Adipocyte (in vitro differentiated cells): Measurements from ENCODE around the gene LRRC75B.
"Not testable (repeated sequence)": the region's sequence is repeated elsewhere in the genome, so short reads cannot be mapped to it uniquely, and the experiment has no call there.

ENCODE experiments used
- DNase-seq: peaks from one replicate; pipeline ENCODE4 v3.0.0-alpha.2; 2015; ENCODE audit warnings: low read depth
- H3K27me3 ChIP-seq: replicated peaks from 2 replicates; pipeline ENCODE4 v1.7.0; 2013; ENCODE audit warnings: mild to moderate bottlenecking, low read length, moderate library complexity; ENCODE audit not compliant: control insufficient read depth, insufficient read depth
- H3K36me3 ChIP-seq: 2 replicates; pipeline ENCODE4 v1.7.0; 2013; ENCODE audit warnings: low read length, mild to moderate bottlenecking, moderate library complexity; ENCODE audit not compliant: control insufficient read depth, insufficient read depth, severe bottlenecking
- H3K4me1 ChIP-seq: 2 replicates; pipeline ENCODE4 v1.7.0; 2013; ENCODE audit warnings: mild to moderate bottlenecking, low read length, moderate library complexity; ENCODE audit not compliant: control insufficient read depth, insufficient read depth
- H3K4me3 ChIP-seq: 2 replicates; pipeline ENCODE4 v1.7.0; 2013; ENCODE audit warnings: mild to moderate bottlenecking, low read length, moderate library complexity
- H3K9ac ChIP-seq: 2 replicates; pipeline ENCODE4 v1.7.0; 2013; ENCODE audit warnings: mild to moderate bottlenecking, low read length, moderate library complexity
- H3K9me3 ChIP-seq: 2 replicates; pipeline ENCODE4 v1.7.0; 2013; ENCODE audit warnings: mild to moderate bottlenecking, low read length, moderate library complexity; ENCODE audit not compliant: control insufficient read depth

The LRRC75B gene

GRCh38 chr22:24564376-24565058 is 28.4 kb downstream of the LRRC75B start:
- Histone ChIP-seq H3K4me3 (no peak overlapping the region), H3K36me3 (peaks cover 26% of the 10 kb centered on the region), H3K9me3 (no peaks in the 10 kb centered on the region), H3K27me3 (no peaks in the 10 kb centered on the region), H3K4me1 (peaks cover 22% of the 10 kb centered on the region), H3K9ac (peak overlapping the region; percentile 21)
- peak; percentile 76 for DNase-seq

DNA sequence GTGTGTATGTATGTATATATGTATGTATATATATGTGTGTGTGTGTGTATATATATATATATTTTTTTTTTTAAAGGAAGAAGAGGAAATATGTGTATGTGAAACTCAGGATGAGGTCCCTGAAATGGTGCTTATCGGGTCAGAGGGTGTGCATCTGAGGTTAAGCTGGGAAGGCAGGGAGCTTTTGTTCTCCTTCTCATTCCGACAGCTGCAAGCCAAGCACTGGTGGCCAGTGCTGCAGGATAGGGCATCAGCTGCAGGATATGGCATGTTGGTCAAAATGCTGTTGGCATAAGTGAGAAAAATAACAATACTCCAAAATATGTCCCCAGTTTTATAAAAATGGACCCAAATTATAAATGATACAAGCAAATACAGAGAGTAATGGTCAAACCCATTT is 29.6 kb downstream of the LRRC75B start:
- H3K4me3 ChIP-seq = no peak overlapping the region
- H3K9ac ChIP-seq = no peak overlapping the region
- DNase-seq = no peak
- H3K9me3 ChIP-seq = no peaks in the 10 kb centered on the region
- H3K4me1 ChIP-seq = peaks cover 22% of the 10 kb centered on the region
- H3K27me3 ChIP-seq = no peaks in the 10 kb centered on the region
- peaks cover 30% of the 10 kb centered on the region for H3K36me3 ChIP-seq

DNA sequence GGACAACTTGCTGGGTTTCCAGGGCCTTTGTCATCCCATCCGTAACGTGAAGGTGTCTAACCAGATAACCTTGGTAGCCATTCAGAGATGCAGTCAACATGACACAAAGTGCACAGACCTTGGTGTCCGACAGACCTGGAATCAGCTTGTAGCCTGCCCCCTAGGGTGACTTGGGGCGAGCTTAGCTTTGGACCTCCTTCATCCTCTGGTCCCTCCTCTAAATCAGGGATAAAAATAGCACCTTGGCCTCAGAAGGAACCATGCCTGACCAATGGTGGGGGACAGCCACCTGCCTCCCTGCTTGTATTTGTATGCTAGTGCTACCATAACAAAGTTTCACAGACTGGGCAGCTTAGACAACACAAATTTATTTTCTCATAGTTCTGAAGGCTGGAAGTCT is 33.4 kb downstream of the LRRC75B start:
- H3K36me3 ChIP-seq = peaks cover 34% of the 10 kb centered on the region
- DNase-seq = no peak
- H3K9ac ChIP-seq = no peak overlapping the region
- H3K4me1 ChIP-seq = peaks cover 24% of the 10 kb centered on the region
- no peaks in the 10 kb centered on the region for H3K9me3 ChIP-seq
- no peak overlapping the region for H3K4me3 ChIP-seq
- H3K27me3 ChIP-seq = no peaks in the 10 kb centered on the region

DNA sequence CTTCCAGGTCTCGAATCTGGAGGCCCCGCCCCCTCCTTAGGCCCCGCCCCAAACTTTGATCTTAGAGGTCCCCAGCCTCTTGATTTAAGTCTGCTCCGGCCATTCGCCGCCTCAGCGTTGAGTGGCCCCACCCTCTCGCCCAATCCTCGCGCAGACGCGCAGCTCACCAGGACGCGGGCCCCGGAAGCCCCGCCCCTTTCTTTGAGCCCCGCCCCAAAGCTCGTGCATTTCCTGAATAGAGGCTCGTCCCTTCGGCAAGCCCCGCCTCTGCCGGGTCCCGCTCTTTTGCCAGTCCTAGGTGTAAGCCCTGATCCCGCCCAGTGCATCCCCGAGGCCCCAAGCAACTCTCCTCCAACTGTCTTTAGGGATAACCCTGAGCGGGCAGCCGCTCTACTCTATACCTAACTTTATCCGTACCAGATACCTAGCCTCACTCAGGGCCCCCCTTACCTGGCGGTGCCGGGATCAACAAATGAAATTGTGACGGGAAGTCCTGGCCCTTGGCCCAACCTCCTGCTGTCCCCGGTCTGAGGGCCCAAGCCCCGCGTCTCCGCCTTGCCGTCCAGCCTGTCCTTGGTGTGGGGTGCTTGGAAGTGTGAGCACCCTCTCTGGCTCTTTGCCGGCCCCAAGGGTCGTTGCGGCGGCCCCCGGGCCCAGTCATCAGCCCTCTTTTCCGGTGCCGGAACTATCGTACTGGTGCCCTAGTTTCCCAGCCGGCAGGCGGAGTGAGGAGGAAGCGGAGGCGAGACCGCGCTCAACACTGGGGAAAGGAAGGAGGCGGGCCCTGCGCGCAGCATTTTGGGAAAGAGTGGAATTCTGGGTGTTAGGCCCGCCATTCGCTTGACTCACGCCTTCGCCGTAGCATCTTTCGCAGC is 37.5 kb downstream of the LRRC75B start, which contains the start of gene SNRPD3:
TSS of gene SNRPD3 (plus strand) at position 835 of the 875 bp plus-strand sequence. CDS start 1,676 bp downstream, outside the sequence.
- no peaks in the 10 kb centered on the region for H3K27me3 ChIP-seq
- no peaks in the 10 kb centered on the region for H3K9me3 ChIP-seq

DNA sequence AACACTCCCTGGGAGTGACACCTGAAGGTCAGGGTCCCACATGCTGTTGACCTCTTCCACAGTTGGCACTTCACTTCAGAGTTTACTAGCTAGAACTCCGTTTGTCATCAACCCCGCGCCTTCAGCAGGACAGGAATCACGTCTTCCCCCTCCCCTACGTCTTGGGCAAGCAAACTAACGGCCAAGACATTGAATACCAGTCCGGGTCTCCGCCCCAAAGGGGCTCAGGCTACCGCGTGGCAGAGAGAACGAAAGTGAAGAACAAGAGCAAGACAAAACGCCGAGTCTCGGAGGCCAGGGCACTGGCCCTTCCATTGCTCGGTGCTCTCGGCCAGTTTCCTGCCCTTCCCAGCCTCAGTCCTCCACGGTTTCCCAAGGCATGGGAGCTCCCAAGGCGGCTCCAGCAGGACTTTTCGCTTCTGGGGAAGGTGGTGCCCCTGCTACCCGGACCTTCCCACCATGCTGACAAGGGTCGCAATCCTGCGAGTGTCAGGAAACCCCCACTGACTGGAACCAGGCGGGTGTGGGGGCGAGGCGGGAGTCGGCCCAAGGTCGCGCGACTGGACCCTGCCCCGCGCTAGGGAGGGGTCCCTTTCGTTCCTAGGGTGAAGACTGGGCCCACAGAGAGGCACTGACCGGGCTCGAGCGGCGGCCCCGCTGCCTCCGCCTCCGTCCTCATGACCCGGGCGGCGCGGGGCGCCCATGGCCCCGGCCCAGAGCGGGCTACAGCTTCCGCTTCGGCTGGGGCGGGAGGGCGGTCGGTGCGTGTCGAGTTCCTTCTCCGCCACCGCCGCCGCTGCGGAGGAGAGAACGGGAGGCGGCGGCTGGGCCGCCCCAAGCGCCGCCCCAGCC is 38.3 kb downstream of the LRRC75B start, which contains the start of gene GUCD1:
TSS of gene GUCD1 (minus strand) at position 826 of the 852 bp plus-strand sequence. CDS start at position 679, 147 bp downstream.
- peaks cover 49% of the 10 kb centered on the region for H3K4me1 ChIP-seq
- no peaks in the 10 kb centered on the region for H3K9me3 ChIP-seq
- H3K9ac ChIP-seq = peak within 1 kb of the TSS; percentile 95
- H3K36me3 ChIP-seq = peaks cover 39% of the 10 kb centered on the region
- H3K4me3 ChIP-seq = peak within 1 kb of the TSS; percentile 93
- DNase-seq = peak; percentile 76
- no peaks in the 10 kb centered on the region for H3K27me3 ChIP-seq

More for the DNA sequence above, 37.5 kb downstream of the LRRC75B start, which contains the start of gene SNRPD3:
- peak within 1 kb of the TSS; percentile 95 for H3K9ac ChIP-seq
- DNase-seq = peak; percentile 100
- H3K4me3 ChIP-seq = peak within 1 kb of the TSS; percentile 93
- H3K36me3 ChIP-seq = peaks cover 37% of the 10 kb centered on the region
- H3K4me1 ChIP-seq = peaks cover 41% of the 10 kb centered on the region

- H3K9me3 ChIP-seq = no peaks in the 10 kb centered on the region
- no peaks in the 10 kb centered on the region for H3K27me3 ChIP-seq
- H3K9ac ChIP-seq = peak overlapping the region; percentile 95
- H3K4me3 ChIP-seq = peak overlapping the region; percentile 91
- H3K4me1 ChIP-seq = peaks cover 49% of the 10 kb centered on the region
- peak; percentile 55 for DNase-seq
- H3K36me3 ChIP-seq = peaks cover 31% of the 10 kb centered on the region
These were observed 39.1 kb downstream of the LRRC75B start for GRCh38 chr22:24553597-24554312.

DNA sequence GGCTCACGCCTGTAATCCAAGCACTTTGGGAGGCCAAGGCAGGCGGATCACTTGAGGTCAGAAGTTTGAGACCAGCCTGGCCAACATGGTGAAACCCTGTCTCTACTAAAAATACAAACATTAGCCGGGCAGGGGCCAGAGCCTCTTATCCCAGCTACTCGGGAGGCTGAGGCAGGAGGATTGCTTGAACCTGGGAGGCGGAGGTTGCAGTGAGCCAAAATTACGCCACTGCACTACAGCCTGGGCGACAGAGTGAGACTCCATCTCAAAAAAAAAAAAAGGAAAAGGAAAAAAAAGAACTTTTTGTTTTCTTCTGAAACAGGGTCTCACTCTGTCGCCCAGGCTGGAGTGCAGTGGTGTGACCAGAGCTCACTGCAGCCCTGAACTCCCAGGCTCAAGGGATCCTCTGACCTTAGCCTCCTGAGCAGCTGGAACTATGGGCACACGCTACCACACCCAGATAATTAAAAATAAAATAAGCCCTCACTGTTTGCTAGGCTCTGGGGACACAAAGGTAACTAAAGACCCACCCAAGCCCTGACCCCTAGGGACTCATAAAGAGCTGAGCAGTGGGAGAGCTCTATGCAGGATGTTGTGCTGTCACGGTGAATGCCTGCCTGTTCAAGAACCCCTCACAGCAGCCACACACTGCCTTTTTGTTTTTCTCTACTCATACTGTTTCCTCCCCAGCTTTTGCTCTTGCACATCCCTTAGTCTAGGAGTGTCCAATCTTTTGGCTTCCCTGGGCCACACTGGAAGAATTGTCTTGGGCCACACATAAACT is 40.2 kb downstream of the LRRC75B start:
- H3K4me3 ChIP-seq = peak overlapping the region; percentile 91
- DNase-seq, H3K9me3 ChIP-seq, H3K27me3 ChIP-seq: not testable (repeated sequence)
- H3K9ac ChIP-seq = peak overlapping the region; percentile 95
- H3K4me1 ChIP-seq = peaks cover 49% of the 10 kb centered on the region
- peaks cover 30% of the 10 kb centered on the region for H3K36me3 ChIP-seq

- DNase-seq = no peak
- Histone ChIP-seq H3K4me1 (peaks cover 35% of the 10 kb centered on the region), H3K27me3 (no peaks in the 10 kb centered on the region), H3K36me3 (peaks cover 43% of the 10 kb centered on the region), H3K9me3 (no peaks in the 10 kb centered on the region), H3K4me3 (no peak overlapping the region), H3K9ac (no peak overlapping the region)
These were observed 41.9 kb downstream of the LRRC75B start for GRCh38 chr22:24550902-24551435.

GRCh38 chr22:24550028-24550901 is 42.6 kb downstream of the LRRC75B start:
- H3K27me3 ChIP-seq = no peaks in the 10 kb centered on the region
- H3K9ac ChIP-seq = no peak overlapping the region
- peaks cover 37% of the 10 kb centered on the region for H3K4me1 ChIP-seq
- H3K4me3 ChIP-seq = no peak overlapping the region
- H3K9me3 ChIP-seq = no peaks in the 10 kb centered on the region
- no peak for DNase-seq
- H3K36me3 ChIP-seq = peaks cover 43% of the 10 kb centered on the region
